HG02840 (cell line): ENCODE results near the gene CSF3.
"Not testable (repeated sequence)": the region's sequence is repeated elsewhere in the genome, so short reads cannot be mapped to it uniquely, and the experiment has no call there.

ENCODE experiments used
- ATAC-seq: cut with Tn5 transposase; IDR thresholded peaks from one replicate; pipeline ENCODE4 v1.9.1; 2021; ENCODE audit warnings: mild to moderate bottlenecking, moderate library complexity, moderate number of reproducible peaks; ENCODE audit not compliant: unreplicated experiment, low FRiP score

Gene CSF3

GRCh38 chr17:39996800-39997199, 18.4 kb upstream of the CSF3 start:
- no peak for ATAC-seq

- ATAC-seq: no peak
Measured at GRCh38 chr17:39997543-39997942, 17.7 kb upstream of the CSF3 start.

- ATAC-seq: no peak
Measured at GRCh38 chr17:39999067-39999466, 16.2 kb upstream of the CSF3 start.

- ATAC-seq: no peak
Measured at GRCh38 chr17:40000161-40000560, 15.1 kb upstream of the CSF3 start.

GRCh38 chr17:40001335-40001734, 13.9 kb upstream of the CSF3 start:
- not testable (repeated sequence) for ATAC-seq

GRCh38 chr17:40004072-40004471, 11.2 kb upstream of the CSF3 start:
- no peak for ATAC-seq

GRCh38 chr17:40004712-40005111, 10.5 kb upstream of the CSF3 start:
- ATAC-seq: no peak

GRCh38 chr17:40005520-40005919, 9.7 kb upstream of the CSF3 start:
- no peak for ATAC-seq

- ATAC-seq: not testable (repeated sequence)
Measured at GRCh38 chr17:40010946-40011500, 4.2 kb upstream of the CSF3 start.

- ATAC-seq: not testable (repeated sequence)
Measured at GRCh38 chr17:40012017-40012647, 3.1 kb upstream of the CSF3 start.

GRCh38 chr17:40014375-40014980, 762 bp upstream of the CSF3 start:
- no peak for ATAC-seq

GRCh38 chr17:40015998-40016985, 1.1 kb downstream of the CSF3 start:
- ATAC-seq: no peak

- no peak for ATAC-seq
Measured at GRCh38 chr17:40017422-40018080, 2.3 kb downstream of the CSF3 start.

- ATAC-seq: no peak
Measured at GRCh38 chr17:40018211-40019121, 3.2 kb downstream of the CSF3 start.

- no peak for ATAC-seq
Measured at GRCh38 chr17:40019140-40019991, 4.1 kb downstream of the CSF3 start.

GRCh38 chr17:40020146-40020545, 4.9 kb downstream of the CSF3 start:
- ATAC-seq: no peak

- ATAC-seq: no peak
Measured at GRCh38 chr17:40021451-40021971, 6.3 kb downstream of the CSF3 start.

- ATAC-seq: no peak
Measured at GRCh38 chr17:40022497-40022896, 7.3 kb downstream of the CSF3 start.
